HUDEP-2 (cell line): ENCODE results near the gene BUD13.

Experiments
- DNase-seq, 76 experiments: peaks; one replicate each; lab custom pipeline; 2025; ENCODE audit not compliant: unreplicated experiment in 76 of 76; lab: John Stamatoyannopoulos, UW

BUD13 gene

DNA sequence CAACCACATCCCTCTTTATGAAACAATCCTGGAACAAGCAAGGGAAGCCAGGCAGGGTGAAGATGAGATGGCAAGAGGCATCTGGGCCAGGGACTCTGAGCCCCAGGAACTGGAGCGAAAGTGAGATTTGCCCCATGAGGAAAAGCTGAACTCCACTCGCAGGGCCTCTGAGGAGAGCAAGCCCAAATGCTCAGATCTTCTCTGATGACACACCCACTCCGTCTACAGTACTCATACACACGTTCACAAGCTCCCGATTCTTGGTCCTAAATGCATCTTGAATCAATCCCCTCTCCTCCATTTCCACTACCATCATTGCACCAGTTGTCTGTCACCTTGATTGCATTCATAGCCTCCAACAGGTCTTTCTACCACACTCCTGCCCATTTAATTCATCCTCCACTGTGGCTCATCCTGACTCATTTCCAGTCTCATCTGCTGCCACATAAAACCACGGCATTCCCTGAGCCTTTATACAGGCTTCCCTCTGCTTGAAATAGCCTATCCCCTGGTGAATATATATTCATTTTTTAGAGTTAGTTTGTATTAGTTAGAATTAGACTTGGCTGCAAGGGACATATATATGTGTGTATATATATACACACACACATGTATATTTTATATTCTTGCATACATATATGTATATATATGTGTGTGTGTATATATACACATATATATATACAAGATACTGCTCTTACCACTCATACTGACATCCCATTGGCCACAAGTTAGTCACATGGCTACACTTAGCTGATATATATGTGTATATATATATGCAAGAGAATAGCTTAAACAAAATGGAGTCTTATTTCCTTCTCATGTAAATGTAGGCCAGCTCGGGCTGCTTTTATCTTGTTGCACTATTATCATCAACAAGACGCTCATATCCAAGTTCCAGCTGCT lies 20.3 kb upstream of the BUD13 start:
- no peak for DNase-seq

DNA sequence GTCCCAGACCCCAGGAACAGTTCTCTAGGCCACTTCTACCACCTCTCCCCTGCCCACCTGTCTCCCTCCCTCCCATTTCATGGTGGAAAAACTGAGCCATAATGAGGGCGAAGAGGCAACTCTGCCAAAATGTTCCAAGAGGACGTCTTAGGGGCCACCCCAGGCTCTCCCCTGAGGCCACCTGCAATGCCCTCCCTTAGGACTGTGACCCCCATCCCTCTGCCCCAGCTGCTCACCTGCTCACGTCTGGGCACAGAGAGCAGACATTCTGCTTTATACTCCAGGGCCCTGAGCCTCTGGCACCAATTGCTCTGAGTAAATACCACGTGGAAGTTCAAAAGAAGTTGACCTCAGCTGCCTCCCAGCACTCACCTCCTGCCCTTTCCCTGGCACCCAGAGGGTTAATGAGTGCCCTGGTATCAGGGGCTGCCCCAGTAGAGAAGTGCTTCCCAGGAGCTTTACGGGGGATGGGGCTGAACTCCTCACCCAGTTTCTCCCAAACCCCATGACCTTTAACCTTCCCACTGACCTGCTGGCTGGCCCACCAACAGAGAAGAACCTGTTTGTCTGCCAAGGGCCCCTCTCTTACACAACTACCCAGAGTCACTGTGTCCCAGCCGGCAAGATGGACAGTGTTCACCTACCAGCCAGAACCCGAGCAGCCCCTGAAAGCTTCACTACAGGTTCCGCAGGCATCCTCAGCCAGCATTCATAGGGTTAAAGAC lies 19.5 kb upstream of the BUD13 start:
- DNase-seq, result no peak

DNA sequence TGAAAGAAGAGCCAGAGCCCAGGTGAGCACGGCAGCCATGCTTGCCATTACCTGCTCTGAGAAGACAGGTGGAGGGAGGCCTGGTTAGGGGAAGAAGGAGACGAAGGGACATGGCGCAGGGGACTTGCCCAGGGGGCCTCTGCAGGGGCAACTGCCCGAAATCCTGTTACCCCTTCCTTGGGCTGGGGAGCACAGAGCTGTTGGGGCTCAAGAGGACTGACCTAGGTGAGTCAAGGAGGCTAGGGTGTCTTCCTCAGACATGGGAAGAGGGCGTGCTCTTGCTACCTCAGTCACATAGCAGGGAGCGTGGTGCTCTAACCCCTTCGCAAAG lies 19.0 kb upstream of the BUD13 start, which contains the start of gene APOA5:
Gene APOA5 (minus strand): TSS at position 67 of the 331 bp plus-strand sequence. CDS start 19 bp downstream, at position 48.
- no peak for DNase-seq

DNA sequence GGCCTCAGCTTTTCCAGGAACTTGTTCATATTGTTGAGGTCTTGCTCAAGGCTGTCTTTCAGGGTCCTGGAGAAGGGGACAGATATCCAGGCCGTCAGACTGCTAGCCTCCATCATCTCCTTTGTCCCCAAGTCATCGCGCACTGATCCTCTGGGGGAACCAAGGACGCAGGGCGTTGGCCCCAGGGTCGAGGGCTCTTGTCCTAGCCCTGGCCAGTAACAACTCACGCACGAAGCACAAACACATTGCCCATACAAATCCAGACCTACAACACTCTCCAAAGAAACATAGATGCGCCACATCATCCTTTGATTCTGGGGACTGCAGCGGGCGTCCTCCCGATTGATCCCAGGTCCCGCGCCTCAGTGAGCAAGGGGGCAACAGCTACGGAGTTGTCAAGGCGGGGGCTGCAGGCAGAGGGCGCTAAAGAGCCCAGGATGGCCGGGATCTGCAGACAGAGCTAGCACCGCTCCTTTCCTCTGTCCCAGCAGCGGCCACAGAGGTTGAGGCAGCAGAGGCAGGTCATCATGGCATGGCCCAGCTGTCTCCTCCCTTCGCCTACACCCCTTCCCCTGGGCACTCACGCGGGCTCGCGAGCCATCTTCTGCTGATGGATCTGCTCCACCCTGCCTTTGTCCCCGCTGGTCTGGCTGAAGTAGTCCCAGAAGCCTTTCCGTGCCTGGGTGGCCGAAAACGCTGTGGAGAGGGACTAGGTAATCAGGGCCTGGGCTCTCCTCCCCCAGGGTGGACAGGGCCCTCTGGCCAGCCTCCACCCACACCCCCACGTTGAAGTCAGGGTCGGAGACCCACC lies 18.4 kb upstream of the BUD13 start:
- peak in 59 of 76 experiments; percentile 9 to 74 (median 46) for DNase-seq

DNA sequence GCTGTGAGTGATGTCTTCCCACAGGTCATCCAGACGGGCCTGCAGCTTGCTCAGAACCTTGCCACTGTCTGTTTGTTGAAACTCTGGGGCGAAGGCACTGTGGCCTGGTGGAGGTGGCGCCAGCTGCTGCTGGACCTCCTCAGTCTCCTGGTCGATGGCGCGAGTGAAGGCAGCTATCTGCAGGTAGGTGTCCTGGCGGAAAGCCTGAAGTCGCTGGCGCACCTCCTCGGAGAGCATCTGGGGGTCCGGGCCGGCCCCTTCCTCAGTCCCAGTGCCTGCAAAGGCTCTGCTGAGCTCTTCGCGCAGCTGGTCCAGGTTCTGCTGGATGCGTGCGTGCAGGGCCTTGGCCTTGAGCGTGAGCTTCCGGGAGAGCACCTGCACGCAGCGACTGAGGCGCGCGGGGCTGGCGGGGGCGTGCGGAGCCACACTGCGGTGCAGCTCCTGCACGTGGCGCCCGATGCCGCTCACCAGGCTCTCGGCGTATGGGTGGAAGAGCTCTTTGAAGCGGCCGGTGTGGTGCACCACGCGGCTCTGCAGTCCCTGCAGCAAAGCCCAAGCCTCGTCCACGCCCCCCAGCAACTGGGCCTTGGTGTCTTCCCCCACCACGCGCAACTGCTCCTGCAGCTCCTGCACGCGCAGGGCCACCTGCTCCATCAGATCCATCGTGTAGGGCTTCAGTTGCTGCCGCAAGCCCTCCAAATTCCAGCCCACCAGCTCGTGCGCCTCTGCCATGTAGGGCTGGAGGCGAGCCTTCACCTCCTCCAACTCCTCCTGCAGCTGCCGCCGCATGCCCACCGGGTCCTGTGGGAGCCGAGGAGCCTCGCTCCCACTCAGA lies 17.6 kb upstream of the BUD13 start:
- DNase-seq, result no peak

DNA sequence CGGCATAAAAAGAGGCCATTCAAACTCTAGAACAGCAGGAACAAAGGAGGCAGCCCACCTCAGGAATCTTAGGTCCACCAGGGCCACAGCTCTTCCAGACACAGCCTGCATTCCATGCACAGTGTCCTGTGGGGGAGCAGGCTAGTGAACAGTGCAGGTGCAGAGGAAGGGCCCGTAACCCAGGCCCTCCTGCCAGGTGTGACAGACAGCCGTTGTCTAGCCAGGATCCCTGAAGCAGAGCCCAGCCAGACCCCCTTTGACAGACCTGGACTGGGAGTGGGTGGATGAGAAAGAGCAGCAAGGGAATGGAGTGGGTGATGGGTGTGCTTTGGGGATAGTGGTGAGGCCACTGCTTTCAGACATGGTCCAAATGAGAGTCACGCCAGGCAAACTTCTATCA lies 16.2 kb upstream of the BUD13 start:
- no peak for DNase-seq

DNA sequence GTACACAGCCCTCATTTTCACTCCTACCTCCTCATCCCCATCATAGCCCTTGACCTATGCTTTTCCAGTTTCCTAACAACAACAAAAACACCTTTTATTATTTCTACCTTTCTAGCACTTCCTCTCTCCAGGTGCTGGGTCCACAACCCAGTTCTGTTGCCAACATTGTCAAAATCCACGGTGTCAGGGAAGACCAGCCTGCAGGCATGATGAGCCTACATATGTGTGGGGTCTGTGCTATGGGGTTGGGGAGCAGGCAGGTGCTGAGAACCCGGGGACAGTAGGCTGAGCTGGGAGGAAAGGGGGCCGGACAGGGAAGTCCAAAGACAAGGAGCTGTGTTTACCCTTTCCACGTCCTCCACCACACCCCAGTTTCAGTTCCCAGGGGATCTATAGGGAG lies 15.7 kb upstream of the BUD13 start:
- DNase-seq, result no peak

DNA sequence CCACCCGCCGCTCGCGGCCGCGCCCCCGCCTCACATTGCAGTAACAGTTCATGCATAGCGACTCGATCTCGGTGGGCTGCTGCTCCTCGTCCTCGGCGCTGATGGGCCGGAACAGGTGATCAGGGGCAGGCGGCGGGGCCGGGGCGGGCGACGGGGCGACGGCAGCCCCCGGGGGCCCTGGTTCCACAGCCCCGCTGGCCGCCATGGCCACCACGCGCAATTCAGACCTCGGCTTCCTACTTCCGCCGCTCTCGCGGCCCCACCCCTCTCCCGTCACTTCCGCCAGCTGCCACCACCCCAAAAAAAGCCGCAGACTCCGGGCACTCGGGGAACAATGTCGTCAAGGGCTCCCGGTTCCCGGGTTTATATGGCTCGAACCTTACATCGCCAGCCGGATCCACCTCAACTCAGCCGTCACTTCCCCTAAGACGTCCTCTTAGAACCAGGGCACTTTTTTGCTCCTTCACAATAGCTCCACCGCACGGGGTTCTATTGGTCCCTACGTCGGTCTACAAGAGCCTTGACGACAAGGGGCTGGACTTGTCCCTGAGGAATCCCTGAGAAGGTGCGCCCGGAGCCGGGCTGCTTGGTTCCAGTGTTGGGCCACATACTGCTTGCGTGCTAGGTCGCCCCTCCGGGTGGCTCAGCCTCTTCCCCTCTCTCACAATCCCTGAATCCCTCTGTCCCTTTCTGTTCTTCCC lies 15.1 kb upstream of the BUD13 start, which contains the start of gene ZPR1:
Gene ZPR1 (minus strand): TSS at position 238 of the 701 bp plus-strand sequence. CDS start 33 bp downstream, at position 205.
- peak in 60 of 76 experiments; percentile 3 to 77 (median 54) for DNase-seq

DNA sequence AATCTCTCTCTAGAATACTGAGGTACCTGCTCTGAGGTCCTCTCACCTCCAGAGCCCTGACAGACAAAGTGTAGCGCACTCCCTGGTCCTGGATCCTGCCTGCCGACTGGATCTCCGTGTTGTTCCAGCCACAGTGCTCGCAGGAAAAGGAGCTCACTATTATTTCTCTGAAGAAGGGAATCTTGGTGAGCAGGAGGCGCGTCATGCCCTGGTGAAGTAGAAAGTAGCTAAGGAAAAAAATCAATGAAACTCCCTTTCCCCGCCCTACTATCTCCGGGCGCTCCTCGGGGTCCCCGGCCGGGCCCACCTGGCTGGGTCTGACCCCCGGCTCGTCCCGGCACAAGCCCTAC lies 14.6 kb upstream of the BUD13 start:
- DNase-seq, result no peak

DNA sequence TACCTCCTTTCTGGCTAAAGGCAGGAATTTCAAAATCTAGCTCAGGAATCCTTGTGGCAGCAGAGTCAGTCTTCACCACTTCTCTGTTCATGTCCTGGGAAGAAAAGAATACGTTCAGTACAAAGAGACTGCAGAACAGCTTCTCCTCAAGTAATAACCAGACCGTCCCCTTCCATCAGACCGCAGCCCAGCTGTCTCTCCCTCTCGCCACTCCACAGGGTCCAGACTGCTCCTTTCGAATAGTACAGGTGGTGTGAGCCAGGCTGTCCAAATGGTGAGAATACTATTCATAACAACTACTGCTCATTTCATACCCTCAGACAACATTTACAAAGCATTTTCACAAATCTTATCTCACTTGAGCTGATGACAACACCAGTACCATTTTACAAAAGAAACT lies 14.2 kb upstream of the BUD13 start:
- no peak for DNase-seq

DNA sequence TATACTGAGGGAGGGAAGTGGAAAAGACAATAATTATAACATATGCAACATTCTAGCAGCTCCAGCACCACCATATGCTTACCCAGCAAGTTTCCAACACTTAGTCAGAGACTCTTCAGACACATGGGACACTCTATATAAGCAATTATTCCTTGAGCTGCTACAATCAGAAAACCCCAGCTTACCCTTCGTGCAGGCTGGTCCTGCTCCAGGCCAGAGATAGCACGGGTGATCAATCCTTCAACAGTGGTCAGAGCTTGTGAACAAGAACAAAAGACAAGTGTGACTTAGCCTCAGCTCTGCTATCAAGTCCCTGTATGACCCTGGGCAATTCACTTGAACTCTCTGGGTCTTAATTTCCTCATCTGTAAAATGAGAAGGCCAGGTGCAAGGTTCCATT lies 13.5 kb upstream of the BUD13 start:
- DNase-seq, result no peak

DNA sequence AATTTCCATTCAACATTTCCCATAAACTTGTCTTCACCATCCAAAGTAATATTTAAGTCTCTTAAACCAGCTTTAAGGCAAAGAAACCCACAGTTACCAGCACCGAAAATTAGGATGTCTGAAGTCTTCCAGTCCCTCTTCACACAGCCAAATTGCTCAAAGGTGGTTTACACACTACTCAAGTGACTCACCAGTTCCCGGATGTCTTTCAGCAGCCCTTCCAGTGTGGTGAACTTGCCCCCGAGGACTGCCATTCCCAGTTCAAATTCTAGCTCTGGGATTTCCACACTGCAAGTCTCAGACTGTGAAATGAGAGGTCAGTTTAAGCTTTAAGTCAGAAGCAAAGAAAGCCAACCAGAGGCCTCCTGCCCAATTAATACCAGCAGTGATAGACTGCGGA lies 9.9 kb upstream of the BUD13 start:
- no peak for DNase-seq

DNA sequence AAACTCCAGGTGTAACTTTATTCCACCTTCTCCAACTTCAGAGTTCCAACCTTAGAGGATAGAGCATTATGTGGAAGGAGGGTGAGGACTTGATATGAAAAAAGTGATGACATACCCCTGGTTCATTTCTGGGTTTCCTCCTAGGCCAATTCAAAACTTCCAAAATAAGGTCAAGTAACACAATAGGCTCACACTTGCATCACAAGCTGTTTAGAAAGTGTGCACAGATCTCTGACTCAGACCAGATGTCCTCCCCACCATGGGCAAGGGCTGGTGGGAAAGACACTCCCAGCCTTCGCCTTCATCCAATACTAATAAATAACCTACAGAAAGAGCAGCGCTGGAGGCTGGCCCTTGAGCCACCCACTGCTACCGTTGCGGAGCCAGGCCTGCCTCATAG lies 5.8 kb upstream of the BUD13 start:
- DNase-seq, result no peak

DNA sequence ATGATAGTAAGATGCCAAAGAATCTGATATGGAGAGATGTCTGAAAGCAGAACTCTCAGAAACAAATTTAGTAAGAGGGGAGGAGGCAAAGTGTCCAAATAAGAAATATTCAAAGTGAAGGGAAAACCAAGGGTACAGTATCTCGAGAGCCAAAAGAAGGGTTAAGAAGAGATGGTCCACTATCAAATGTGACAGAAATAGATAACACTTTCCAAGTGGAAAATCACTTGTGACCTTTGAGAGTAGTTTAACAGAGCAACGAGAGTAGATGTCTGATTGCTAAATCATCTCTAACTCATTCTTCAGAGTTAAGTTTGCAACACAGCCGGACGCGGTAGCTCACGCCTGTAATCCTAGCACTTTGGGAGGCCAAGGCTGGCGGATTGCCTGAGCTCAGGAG lies 4.3 kb upstream of the BUD13 start:
- peak in 20 of 76 experiments; percentile 10 to 65 (median 30) for DNase-seq

DNA sequence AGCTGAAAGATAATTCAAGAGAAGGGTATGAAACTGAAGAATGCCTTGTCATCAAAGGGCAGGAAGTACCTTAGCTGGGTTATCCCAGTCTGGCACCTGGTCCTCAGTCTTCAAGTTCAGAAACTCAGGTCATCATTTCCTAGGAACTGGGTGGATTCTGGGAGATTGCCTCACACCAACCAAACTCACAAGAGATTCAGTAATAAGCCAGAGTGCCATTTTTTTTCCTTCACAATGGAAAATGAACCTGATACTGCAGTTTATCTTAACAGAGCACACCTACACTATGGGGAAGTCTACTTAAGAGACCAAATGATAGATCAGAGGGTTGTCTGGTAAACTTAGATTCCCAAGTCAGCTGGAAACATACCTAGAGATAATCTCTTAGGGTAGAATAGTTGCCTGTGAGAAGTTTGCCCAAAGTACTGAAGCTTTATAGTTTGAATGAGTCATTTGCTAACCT lies 3.8 kb upstream of the BUD13 start:
- peak in 10 of 76 experiments; percentile 2 to 58 (median 34) for DNase-seq

DNA sequence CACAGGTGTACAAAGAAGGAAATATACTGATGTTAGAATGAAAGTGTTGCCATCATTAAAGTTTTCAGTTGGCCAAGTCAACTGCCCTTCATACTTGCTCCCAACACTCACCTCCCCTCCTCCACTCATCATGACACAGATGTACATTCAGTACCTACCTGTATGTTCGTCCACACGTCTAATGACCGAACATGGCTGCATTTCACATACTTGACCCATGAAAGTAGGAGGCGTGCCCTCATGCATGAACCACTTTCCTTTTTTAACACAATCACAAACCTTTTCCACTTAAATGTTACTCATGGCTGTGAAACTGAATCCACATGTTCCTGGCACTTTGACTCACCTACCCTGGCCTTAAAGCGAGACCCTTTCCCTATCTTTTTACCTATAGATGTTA lies 3.2 kb upstream of the BUD13 start:
- DNase-seq, result no peak

DNA sequence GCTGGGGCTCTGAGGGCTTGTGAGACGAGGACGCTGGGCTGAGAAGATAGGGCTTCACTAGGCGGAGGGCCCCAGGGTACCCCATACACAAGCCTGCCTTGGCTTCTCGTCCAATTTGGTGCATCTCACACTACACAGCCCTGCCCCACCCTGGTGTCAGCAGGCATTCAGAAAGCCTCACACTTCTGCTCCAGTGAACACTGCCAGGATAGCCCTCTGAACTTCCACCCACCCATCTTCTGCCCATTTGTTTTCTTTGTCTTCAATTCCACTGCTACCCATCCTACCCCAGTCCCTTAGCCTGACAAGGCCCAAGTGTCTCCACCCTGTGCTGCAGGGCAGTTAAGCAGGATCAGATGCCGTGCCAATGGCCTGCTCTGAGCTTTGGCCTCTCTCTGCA lies 1.9 kb upstream of the BUD13 start:
- DNase-seq, result peak in 46 of 76 experiments; percentile 4 to 65 (median 25)

DNA sequence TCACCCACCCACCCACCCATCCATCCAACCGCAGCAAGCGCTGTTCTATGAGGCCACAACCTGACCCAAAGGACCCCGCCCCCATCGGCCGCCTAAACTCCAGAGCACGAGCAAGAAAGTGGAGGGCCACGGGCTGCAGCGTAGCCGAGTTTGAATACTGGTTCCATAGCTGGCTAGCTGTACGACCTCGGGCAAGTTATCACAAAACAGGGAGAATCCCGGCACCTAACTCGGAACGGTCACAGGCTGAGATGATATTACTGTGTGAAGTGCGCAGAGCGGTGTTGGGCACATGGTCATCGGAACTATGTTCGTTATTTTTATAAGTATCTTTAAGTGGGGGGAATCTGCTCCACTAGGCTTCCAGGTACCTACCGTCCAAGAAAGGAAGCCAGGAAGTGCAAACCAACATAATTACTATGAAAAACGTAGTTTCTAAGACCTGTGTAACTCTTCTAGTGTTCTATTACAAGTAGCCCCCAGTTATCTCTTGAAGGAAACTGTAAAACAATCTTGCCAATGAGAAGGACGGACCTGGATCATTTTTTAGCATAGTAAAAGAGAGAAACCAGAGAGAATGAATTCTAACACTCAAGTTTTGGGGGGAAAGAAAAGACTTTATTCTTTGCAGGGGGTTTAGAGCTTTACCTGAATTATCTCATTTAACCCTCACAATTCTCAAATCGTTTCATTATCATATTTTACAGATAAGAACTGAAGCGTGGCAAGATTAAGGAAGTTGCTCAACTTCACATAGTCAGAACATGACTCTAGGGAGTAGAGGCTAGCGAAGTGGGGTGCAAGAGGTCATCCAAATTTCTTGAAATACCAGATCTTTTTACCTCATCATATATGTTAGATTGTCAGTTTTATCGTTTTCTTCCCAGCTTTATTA lies 663 bp upstream of the BUD13 start:
- peak in 25 of 76 experiments; percentile 18 to 85 (median 69) for DNase-seq
